Upper lobe of right lung (tissue), 1 donor: ENCODE results near the gene CEP112. TPM values are rescaled to one million over a fixed set of nuclear protein-coding genes. Genes with fewer than 3 reads are reported as not detected.
"Not testable (repeated sequence)": the region's sequence is repeated elsewhere in the genome, so short reads cannot be mapped to it uniquely, and the experiment has no call there.

ENCODE experiments used
- ATAC-seq: fragments of 200-7000 bp; cut with Tn5 transposase; one replicate; pipeline ENCODE4 v1.9.1; 2020; ENCODE audit warnings: mild to moderate bottlenecking, moderate library complexity
- DNase-seq: peaks from one replicate; pipeline ENCODE4 v3.0.0-alpha.2; 2020
- H3K27ac ChIP-seq: fragments of 200-600 bp; one replicate; pipeline ENCODE4 v1.8.0; 2022
- H3K27me3 ChIP-seq: fragments of 200-600 bp; one replicate; pipeline ENCODE4 v1.8.0; 2022; ENCODE audit warnings: mild to moderate bottlenecking
- H3K36me3 ChIP-seq: fragments of 200-600 bp; one replicate; pipeline ENCODE4 v1.8.0; 2022
- H3K4me1 ChIP-seq: fragments of 200-600 bp; one replicate; pipeline ENCODE4 v1.8.0; 2022
- H3K4me3 ChIP-seq: fragments of 200-600 bp; one replicate; pipeline ENCODE4 v1.8.0; 2022; ENCODE audit warnings: mild to moderate bottlenecking
- H3K9me3 ChIP-seq: fragments of 200-600 bp; one replicate; pipeline ENCODE4 v1.8.0; 2022
- CTCF ChIP-seq: fragments of 200-600 bp; IDR thresholded peaks from one replicate; pipeline ENCODE4 v1.8.0; 2022; ENCODE audit warnings: antibody characterized with exemption
- intact Hi-C: fragments of 100-400 bp; cut with DNase I; formaldehyde crosslinking; loops from one replicate; pipeline ENCODE4 v1.11.0; 2022
- total RNA-seq: library from RNA; stranded (reverse); fragmentation: NEBNext Ultra II Directional; extraction: Animal tissue kit (Norgen Biotek cat#: 25700); gene quantifications from one replicate; pipeline ENCODE4 v1.2.1, GENCODE V29; 2021
- donor health status: DM: no; HTN: yes; CAD: no; lungs with severe emphysema.

The CEP112 gene
- total RNA-seq, 1 donor from 2014 or later, result 32.9 TPM

GRCh38 chr17:65742403-65743307 lies 449.3 kb downstream of the CEP112 start:
- intact Hi-C loops, result no loop called here
- ATAC-seq, result peak; percentile 55
- no peak for DNase-seq
- no peak overlapping the region for H3K27ac ChIP-seq
- H3K4me3 ChIP-seq, result no peak overlapping the region
- TF ChIP-seq CTCF, result no peak
- H3K4me1 ChIP-seq, result peaks cover 5% of the 10 kb centered on the region
- no peaks in the 10 kb centered on the region for H3K27me3 ChIP-seq
- no peaks in the 10 kb centered on the region for H3K36me3 ChIP-seq
- peaks cover 3% of the 10 kb centered on the region for H3K9me3 ChIP-seq

DNA sequence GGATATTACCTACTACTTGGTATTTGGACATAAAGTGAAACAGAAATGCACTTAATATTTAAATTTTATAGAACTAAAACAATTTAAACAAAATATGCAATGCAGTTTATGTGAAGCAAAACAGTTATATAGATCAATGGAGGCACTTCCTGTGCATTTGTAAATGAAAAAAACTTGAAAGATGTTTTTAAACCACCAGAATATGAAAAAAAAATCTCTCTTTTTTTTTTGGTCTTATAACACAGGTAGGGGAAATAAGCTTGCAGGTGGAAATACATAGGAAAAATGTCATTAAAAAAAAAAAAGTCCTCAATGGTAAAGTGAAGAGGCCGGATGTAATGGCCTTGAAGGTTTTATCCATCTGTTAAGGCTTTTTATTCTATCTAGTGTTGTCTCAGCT lies 450.2 kb downstream of the CEP112 start:
- H3K27me3 ChIP-seq, result no peaks in the 10 kb centered on the region
- intact Hi-C loops, result no loop called here
- no peak overlapping the region for H3K4me3 ChIP-seq
- no peaks in the 10 kb centered on the region for H3K36me3 ChIP-seq
- DNase-seq (no peak), ATAC-seq (no peak)
- H3K4me1 ChIP-seq, result peaks cover 5% of the 10 kb centered on the region
- H3K27ac ChIP-seq, result no peak overlapping the region
- H3K9me3 ChIP-seq, result peaks cover 3% of the 10 kb centered on the region
- TF ChIP-seq CTCF, result no peak

DNA sequence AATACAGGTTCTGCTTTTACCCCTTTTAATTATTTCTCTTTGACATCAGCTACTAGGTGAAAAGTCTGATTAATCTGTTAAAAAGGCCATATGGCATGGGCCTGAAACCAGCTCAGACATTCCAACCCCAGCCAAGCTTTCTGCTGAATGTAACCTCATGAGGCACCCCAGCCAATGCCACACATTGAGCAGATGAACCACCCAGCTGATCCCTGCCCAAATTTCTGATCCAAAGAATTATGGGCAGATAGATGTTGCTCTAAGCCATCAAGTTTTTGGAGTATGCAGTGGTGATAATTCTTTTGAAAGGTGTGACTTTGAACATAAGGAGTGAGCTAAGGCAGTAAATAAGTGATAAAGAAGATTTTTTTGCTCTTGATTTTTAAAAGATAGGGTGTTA lies 452.9 kb downstream of the CEP112 start:
- no peak for DNase-seq
- peaks cover 5% of the 10 kb centered on the region for H3K4me1 ChIP-seq
- no peak for ATAC-seq
- no peaks in the 10 kb centered on the region for H3K36me3 ChIP-seq
- no peak for TF ChIP-seq CTCF
- no peak overlapping the region for H3K4me3 ChIP-seq
- H3K9me3 ChIP-seq, result peaks cover 3% of the 10 kb centered on the region
- H3K27ac ChIP-seq, result no peak overlapping the region
- no peaks in the 10 kb centered on the region for H3K27me3 ChIP-seq
- intact Hi-C loops, result no loop called here

GRCh38 chr17:65737451-65737850 lies 454.5 kb downstream of the CEP112 start:
- Histone ChIP-seq H3K36me3 (no peaks in the 10 kb centered on the region), H3K4me1 (peaks cover 4% of the 10 kb centered on the region), H3K9me3 (peaks cover 3% of the 10 kb centered on the region), H3K27ac (no peak overlapping the region), H3K27me3 (no peaks in the 10 kb centered on the region), H3K4me3 (no peak overlapping the region)
- intact Hi-C loops, result no loop called here
- no peak for TF ChIP-seq CTCF
- ATAC-seq (no peak), DNase-seq (no peak)

DNA sequence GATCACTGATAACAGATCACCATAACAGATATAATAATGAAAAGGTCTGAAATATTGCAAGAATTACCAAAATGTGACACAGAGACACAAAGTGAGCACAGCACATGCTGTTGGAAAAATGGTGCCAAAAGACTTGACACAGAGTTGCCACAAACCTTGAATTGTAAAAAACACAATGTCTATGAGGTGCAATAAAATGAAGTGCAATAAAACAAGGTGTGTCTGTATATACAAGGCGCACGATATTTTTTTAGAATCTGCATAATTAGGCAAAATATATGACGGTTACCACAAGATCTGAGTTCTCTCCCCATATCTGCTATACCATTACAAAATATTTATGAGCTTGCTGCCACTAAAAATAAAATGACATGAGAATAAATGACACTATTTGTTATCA lies 458.6 kb downstream of the CEP112 start:
- no peak for TF ChIP-seq CTCF
- no peak for DNase-seq
- Histone ChIP-seq H3K9me3 (no peaks in the 10 kb centered on the region), H3K4me3 (no peak overlapping the region), H3K27me3 (no peaks in the 10 kb centered on the region), H3K4me1 (no peaks in the 10 kb centered on the region), H3K36me3 (no peaks in the 10 kb centered on the region), H3K27ac (no peak overlapping the region)
- ATAC-seq, result no peak
- intact Hi-C loops, result no loop called here

- ATAC-seq, H3K27me3 ChIP-seq, H3K27ac ChIP-seq, H3K36me3 ChIP-seq, intact Hi-C loops, H3K9me3 ChIP-seq, DNase-seq, H3K4me3 ChIP-seq, H3K4me1 ChIP-seq: not testable (repeated sequence)
These were observed 459.3 kb downstream of the CEP112 start for GRCh38 chr17:65732667-65733066.
